ENCODE data around the gene ARMH4.

DNA sequence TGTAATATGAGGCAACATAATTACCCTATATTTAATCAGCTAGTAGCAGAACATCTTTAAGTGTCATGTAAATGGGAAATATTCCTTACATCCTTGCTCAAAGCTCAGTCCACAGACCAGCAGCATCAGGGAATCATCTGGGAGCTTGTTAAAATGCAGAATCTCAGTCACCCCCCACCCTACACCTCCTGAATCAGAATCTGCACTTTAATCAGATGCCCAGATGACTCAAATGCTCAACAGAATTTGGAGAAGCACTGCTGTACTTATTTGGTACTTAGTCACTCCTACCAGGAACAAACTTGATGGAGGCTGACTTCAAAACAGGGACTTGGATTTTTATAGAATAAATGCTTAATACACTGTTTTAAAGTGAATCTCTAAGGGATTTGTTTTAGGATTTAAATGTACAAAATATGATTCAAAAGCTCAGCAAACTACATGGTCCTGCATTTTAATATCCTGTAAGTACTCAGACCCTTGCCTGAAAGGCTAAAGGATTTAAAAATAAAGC, 96.5 kb downstream of the ARMH4 start:
- TF ChIP-seq POLR2A (IDR thresholded peaks at IDR 0.05; ENCODE audit: low read depth, low read length) (no peak), POLR2AphosphoS5 (IDR thresholded peaks at IDR 0.05; ENCODE audit: low read depth, low read length) (no peak)
